Heart left ventricle (tissue), 16 donors: ENCODE data around the gene CCR1. TPM values are rescaled to one million over a fixed set of nuclear protein-coding genes. Genes with fewer than 3 reads are reported as not detected.

Experiments used
- ATAC-seq, 4 donors: fragments of 200-7000 bp; cut with Tn5 transposase; one replicate each; pipeline ENCODE4 v1.9.1; 2020 to 2022; ENCODE audit warnings: moderate library complexity in 4 of 4, mild to moderate bottlenecking in 3 of 4, moderate number of reproducible peaks in 1 of 4
- DNase-seq, 5 donors: peaks; one replicate each; pipeline ENCODE4 v3.0.0-alpha.2; 2020
- H3K27ac ChIP-seq, 12 donors: fragments of 200-600 bp; sonication (generic) in 4 of 12; one replicate each; pipeline versions ENCODE4 v1.5.0 to v1.8.0; 2016 to 2022; ENCODE audit warnings: mild to moderate bottlenecking in 2 of 12
- H3K27me3 ChIP-seq, 9 donors: fragments of 200-600 bp; sonication (generic) in 2 of 9; one replicate each; pipeline versions ENCODE4 v1.5.1 to v1.8.0; 2016 to 2022; ENCODE audit warnings: mild to moderate bottlenecking in 3 of 9
- H3K36me3 ChIP-seq, 9 donors: fragments of 200-600 bp; sonication (generic) in 2 of 9; one replicate each; pipeline versions ENCODE4 v1.5.0 to v1.8.0; 2018 to 2022; ENCODE audit warnings: mild to moderate bottlenecking in 2 of 9
- H3K4me1 ChIP-seq, 12 donors: fragments of 200-600 bp; sonication (generic) in 4 of 12; one replicate each; pipeline versions ENCODE4 v1.5.0 to v1.8.0; 2016 to 2022; ENCODE audit warnings: mild to moderate bottlenecking in 3 of 12
- H3K4me3 ChIP-seq, 12 donors: fragments of 200-600 bp; sonication (generic) in 4 of 12; one replicate each; pipeline versions ENCODE4 v1.5.0 to v1.8.0; 2017 to 2022; ENCODE audit warnings: mild to moderate bottlenecking in 9 of 12, moderate library complexity in 4 of 12
- H3K9me3 ChIP-seq, 12 donors: fragments of 200-600 bp; sonication (generic) in 4 of 12; one replicate each; pipeline versions ENCODE4 v1.5.0 to v1.8.0; 2016 to 2022; ENCODE audit warnings: mild to moderate bottlenecking in 1 of 12
- POLR2A ChIP-seq, 2 donors: fragments of 450-650 bp; IDR thresholded peaks; one replicate each; pipeline ENCODE4 v1.6.1; 2017; ENCODE audit warnings: antibody characterized with exemption in 2 of 2, mild to moderate bottlenecking in 2 of 2, moderate library complexity in 2 of 2
- WGBS, 4 donors: extraction: QIAGEN DNeasy Blood & Tissue Kit in 2 of 4; methylation state at CpG; one replicate each; pipeline versions ENCODE4 v1.1.5 to v1.1.7; 2013 to 2018; 5-methylcytosine and 5-hydroxymethylcytosine counted together
- intact Hi-C, 10 donors: fragments of 100-400 bp; cut with DNase I; formaldehyde crosslinking; loops; one replicate each; pipeline versions ENCODE4 v1.11.1 to v1.14.2; 2022
- polyA plus RNA-seq, 2 donors: library from polyadenylated mRNA; stranded (reverse); fragments of 200-250 nt; gene quantifications; one replicate each; pipeline ENCODE4 v1.2.3, GENCODE V29; 2013
- total RNA-seq, 9 donors: library from RNA; depleted of rRNA in 2 of 9; stranded (reverse); fragments of >200 nt in 2 of 9; fragmentation: NEBNext Ultra II Directional in 3 of 9; extraction: Animal tissue kit (Norgen Biotek cat#: 25700) in 3 of 9; gene quantifications; one replicate each; pipeline versions ENCODE4 v1.1.0 to v1.2.4, GENCODE V29; 2016 to 2023
- TF ChIP-seq, protein P1 (sequence below), 12 donors: fragments of 200-600 bp; sonication (generic) in 4 of 12; IDR thresholded peaks; one replicate each; pipeline versions ENCODE4 v1.5.0 to v1.8.0; 2018 to 2022; ENCODE audit warnings: antibody characterized with exemption in 12 of 12, mild to moderate bottlenecking in 5 of 12
- donor health status: ischemic (EF 13 %, LVEDD 7.1; RV severe dilation, severe dysfunction).
- donor health status: healthy with polysubstance abuse.
- donor health status: DM: no; HTN: yes; CAD: no.
- donor health status: DM: no; HTN: no; CAD: no.
- donor health status: ischemic (EF 25% LVEDD 6.9; RV normal size, moderate dysfunction).
- donor health status: ischemic (EF 25% LVEDD 5.7; RV mildly dilated, moderate dysfunction).
- donor health status: healthy.
- donor health status: DM: yes; HTN: yes; CAD: no.
- donor health status: ischemic (EF 35%, LVEDD 5.7; RV mildly dilated, moderate dysfunction).
- donor health status: nonischemic (EF 11% LVEDD 7.7; RV severe dilation, severe dysfunction).
- donor health status: DM: yes; HTN: yes; CAD: no.
- donor health status: PGD.
- donor health status: ischemic (EF 29% LVEDD 5.4; RV normal size, mild dysfunction).
- donor health status: nonischemic (EF 23%, LVEDD 6.1; RV moderate dilation, normal function).

CCR1 gene
- total and polyA plus RNA-seq, 11 donors, result 0.61 to 52.6 (median 2.3) TPM

DNA sequence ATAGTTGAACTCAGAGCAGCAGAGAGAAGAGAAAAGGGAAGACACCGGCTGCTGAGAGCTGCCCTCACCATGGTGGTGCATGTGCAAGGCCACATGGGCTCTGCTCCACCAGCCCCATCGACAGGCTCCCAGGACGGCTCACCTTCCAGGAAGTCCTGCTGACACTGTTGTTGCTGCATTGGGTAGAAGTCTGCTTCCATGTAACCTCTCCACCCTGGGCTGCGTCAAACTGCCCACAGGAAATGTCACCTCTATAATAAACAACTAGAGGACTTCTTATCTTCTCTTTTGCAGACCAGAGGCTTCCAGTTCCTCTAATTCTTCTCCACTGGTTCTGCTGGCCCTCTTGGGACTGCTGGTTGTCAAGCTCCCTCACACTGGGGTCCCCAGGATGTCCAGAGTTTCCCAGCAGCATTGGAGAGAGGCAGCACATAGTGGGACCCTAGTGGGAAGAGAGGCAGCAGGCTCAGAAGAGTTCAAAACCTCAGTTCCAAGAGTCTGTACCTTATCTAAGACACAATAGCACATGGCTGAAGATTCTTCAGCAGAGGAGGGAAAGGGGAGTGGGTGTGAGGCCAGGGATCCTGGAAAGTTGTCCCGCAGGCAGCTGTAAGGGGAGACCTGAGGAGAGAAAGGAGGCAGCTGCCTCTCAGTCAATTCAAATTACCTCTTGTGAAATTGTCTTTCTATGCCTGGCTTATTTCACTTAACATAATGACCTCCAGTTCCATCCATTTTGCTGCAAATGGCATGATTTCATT lies 28.4 kb upstream of the CCR1 start:
- no peak for ATAC-seq
- intact Hi-C loops, result no loop called here
- 49 to 55% (median 51%) methylated on average over 3 to 5 of the region's 5 CpGs for WGBS, 4 donors
- Histone ChIP-seq H3K36me3 (no peaks in the 10 kb centered on the region), H3K27ac (no peak overlapping the region), H3K4me3 (no peak overlapping the region), H3K9me3 (no peaks in the 10 kb centered on the region), H3K27me3 (peaks cover 0 to 14% (median 0%) of the 10 kb centered on the region in 9 donors), H3K4me1 (peaks cover 0 to 10% (median 0%) of the 10 kb centered on the region in 12 donors)
- TF ChIP-seq POLR2A (IDR thresholded peaks at IDR 0.05), result no peak
- TF ChIP-seq, protein P1, sequence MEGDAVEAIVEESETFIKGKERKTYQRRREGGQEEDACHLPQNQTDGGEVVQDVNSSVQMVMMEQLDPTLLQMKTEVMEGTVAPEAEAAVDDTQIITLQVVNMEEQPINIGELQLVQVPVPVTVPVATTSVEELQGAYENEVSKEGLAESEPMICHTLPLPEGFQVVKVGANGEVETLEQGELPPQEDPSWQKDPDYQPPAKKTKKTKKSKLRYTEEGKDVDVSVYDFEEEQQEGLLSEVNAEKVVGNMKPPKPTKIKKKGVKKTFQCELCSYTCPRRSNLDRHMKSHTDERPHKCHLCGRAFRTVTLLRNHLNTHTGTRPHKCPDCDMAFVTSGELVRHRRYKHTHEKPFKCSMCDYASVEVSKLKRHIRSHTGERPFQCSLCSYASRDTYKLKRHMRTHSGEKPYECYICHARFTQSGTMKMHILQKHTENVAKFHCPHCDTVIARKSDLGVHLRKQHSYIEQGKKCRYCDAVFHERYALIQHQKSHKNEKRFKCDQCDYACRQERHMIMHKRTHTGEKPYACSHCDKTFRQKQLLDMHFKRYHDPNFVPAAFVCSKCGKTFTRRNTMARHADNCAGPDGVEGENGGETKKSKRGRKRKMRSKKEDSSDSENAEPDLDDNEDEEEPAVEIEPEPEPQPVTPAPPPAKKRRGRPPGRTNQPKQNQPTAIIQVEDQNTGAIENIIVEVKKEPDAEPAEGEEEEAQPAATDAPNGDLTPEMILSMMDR (IDR thresholded peaks at IDR 0.05), result no peak
- no peak for DNase-seq

DNA sequence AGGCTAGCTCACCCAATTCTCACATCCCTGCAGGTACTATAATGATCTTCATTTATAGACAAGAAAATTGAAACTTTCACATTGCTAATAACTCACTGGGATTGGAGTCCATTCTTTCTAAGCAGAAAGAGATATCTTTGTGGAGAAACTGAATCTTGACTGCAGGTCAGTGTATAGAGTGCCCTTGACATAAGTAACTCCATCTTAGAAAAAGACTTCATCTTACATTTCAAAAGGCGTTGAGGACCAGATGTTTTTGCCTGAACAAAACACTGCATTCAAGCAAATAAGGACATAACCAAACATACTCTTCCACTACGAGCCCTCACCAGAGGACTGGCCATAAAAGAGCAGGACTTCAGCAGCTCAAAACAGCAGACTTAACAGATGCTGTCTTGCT lies 27.3 kb upstream of the CCR1 start:
- intact Hi-C loops, result no loop called here
- H3K27ac ChIP-seq, result no peak overlapping the region
- no peaks in the 10 kb centered on the region for H3K36me3 ChIP-seq
- H3K27me3 ChIP-seq, result peaks cover 0 to 16% (median 0%) of the 10 kb centered on the region in 9 donors
- no peak for ATAC-seq
- TF ChIP-seq, protein P1 (IDR thresholded peaks at IDR 0.05), result no peak
- H3K4me3 ChIP-seq, result no peak overlapping the region
- H3K9me3 ChIP-seq, result no peaks in the 10 kb centered on the region
- peaks cover 0 to 10% (median 0%) of the 10 kb centered on the region in 12 donors for H3K4me1 ChIP-seq
- DNase-seq, result no peak
- 77 to 80% (median 77%) methylated on average over 2 of the region's 2 CpGs for WGBS, 4 donors

DNA sequence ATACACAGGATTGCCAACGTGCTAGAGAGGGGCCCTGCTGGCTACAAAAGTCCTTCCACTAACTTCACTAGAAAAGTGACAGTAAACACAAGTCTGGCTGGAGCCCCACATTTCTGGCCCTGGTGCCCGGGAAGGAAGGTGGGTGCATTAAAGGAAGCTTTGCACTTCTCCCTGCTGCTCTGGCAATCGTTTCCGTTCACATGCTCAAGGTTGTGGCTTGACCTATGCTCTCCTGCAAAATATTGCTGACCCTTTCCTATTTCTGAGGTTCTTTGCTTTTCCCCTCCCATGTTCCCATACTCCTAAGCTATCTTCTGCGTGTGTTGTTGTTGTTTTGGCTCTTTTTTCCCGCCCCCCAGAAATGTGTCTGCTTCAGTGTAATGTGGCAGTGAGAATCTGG lies 25.1 kb upstream of the CCR1 start:
- WGBS, 4 donors, result 63 to 78% (median 68%) methylated on average over 6 of the region's 6 CpGs
- no peak for ATAC-seq
- peaks cover 0 to 16% (median 0%) of the 10 kb centered on the region in 9 donors for H3K27me3 ChIP-seq

DNA sequence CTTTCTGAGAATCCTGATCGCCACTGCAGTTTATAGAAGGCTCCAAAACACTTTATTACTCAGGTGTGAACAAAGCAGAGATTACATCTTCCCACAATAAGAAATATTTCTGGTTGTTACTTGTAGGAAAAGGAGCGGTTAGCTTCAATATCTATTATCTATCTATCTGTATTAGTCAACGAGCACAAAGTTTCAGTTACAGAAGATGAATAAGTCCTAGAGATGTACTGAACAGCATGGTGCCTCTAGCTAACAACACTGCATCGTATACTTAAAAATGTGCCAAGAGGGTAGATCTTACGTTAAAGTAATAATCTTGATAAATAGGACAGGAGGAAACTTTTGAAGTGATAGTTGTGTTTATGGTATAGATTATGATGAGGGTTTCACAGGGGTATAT lies 23.2 kb upstream of the CCR1 start:
- Histone ChIP-seq H3K9me3 (peaks cover 0 to 7% (median under 1%) of the 10 kb centered on the region in 12 donors), H3K36me3 (no peaks in the 10 kb centered on the region), H3K4me1 (peaks cover 0 to 21% (median 0%) of the 10 kb centered on the region in 12 donors), H3K4me3 (no peak overlapping the region), H3K27me3 (peaks cover 0 to 21% (median 0%) of the 10 kb centered on the region in 9 donors), H3K27ac (no peak overlapping the region)
- ATAC-seq (no peak), DNase-seq (no peak)
- 80 to 88% (median 83%) methylated on average over 5 of the region's 5 CpGs for WGBS, 4 donors
- intact Hi-C loops, result no loop called here
- TF ChIP-seq, protein P1 (IDR thresholded peaks at IDR 0.05), result no peak
- no peak for TF ChIP-seq POLR2A (IDR thresholded peaks at IDR 0.05)

More for the DNA sequence above, 25.1 kb upstream of the CCR1 start:
- TF ChIP-seq, protein P1 (IDR thresholded peaks at IDR 0.05), result no peak
- TF ChIP-seq POLR2A (IDR thresholded peaks at IDR 0.05), result no peak
- Histone ChIP-seq H3K4me3 (no peak overlapping the region), H3K27ac (no peak overlapping the region), H3K36me3 (no peaks in the 10 kb centered on the region), H3K9me3 (no peaks in the 10 kb centered on the region), H3K4me1 (peaks cover 0 to 20% (median 0%) of the 10 kb centered on the region in 12 donors)
- intact Hi-C loops, result no loop called here
- DNase-seq, result no peak
